NCI-H2196 (cell line): ENCODE measurements around the gene ZNF888.
A peak's percentile ranks its signal among the peaks of the same experiment; 100 is the strongest.
"Not testable (repeated sequence)": the region's sequence is repeated elsewhere in the genome, so short reads cannot be mapped to it uniquely, and the experiment has no call there.

Experiments
- DNase-seq: peaks from one replicate; lab custom pipeline; 2025; ENCODE audit not compliant: unreplicated experiment; lab: John Stamatoyannopoulos, UW

Gene ZNF888

GRCh38 chr19:52880895-52881389 is 42.3 kb downstream of the ZNF888 start:
- DNase-seq, result no peak

DNA sequence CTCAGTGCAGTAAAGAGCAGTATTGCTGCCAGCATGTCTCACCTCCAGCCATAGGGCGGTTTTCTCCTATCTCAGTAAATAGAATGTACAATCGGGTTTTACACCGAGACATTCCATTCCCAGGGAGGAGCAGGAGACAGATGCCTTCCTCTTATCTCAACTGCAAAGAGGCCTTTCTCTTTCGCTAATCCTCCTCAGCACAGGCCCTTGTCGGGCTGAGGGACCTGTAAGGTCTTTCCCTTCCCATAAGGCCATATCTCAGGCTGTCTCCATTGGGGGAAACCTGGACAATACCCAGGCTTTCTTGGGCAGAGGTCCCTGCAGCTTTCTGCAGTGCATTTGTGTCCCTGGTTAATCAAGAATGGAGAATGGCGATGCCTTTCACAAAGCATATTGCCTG is 50.2 kb downstream of the ZNF888 start:
- not testable (repeated sequence) for DNase-seq

DNA sequence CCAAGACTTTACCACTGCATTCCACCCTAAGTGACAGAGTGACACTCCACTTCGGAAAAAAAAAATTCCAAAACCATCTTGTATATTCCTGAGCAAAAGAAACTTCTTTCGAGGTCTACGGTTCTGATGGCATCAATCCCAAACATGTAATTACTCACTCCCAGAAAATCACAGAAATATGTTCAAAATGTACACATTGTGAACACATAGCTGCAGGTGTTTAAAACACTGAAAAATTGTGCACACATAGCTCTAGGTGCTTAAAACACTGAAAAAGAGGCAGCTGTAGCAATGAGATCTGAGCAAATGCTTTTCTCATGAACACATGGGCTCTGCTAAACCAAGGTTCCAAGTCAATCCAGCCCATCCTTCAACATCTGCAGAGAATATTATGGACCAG is 51.8 kb downstream of the ZNF888 start:
- no peak for DNase-seq

GRCh38 chr19:52868031-52868430 is 55.2 kb downstream of the ZNF888 start:
- DNase-seq, result not testable (repeated sequence)

DNA sequence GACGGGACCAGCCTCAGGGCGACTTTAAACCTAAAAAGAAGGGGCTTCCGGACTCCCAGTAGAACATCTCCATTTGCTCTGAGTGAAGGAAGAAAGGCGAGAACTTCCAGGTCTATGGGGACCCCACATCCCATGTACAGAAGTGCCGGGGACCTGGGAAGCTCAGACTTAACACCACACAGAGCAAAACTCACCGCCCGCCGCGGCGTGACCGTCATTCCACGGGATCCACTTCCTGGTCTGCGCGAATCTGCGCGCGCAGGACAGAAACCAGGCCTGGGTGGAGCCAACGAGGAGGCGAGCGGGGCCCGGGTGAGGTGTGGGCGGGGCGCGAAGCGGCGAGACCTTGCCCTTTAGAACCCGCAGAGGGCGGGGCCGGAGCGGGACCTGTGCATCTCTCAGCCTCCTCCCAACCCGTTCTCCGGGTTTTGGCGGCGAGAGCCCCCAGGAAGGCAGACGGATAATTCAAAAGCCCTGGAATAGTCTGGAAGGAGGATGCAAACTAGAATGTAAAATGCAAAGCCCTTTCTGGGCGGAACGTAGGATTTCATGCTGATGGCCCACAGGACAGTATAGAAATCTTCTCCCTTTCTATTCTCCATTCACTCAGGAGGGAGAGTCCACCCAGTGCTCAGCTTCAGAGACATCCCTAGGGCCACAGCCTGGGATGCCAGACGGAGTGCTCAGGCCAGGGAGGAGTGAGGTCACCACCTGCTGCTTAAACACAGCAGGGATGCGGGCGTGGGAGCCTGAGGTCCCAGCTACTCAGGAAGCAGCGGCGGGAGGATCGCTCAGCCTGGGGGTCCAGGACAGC is 65.6 kb downstream of the ZNF888 start, which contains the start of gene ZNF468:
Gene ZNF468, minus strand, starts transcription at position 242 of the 814 bp plus-strand sequence. CDS start 3,347 bp downstream, outside the sequence.
- DNase-seq, result peak; percentile 58

DNA sequence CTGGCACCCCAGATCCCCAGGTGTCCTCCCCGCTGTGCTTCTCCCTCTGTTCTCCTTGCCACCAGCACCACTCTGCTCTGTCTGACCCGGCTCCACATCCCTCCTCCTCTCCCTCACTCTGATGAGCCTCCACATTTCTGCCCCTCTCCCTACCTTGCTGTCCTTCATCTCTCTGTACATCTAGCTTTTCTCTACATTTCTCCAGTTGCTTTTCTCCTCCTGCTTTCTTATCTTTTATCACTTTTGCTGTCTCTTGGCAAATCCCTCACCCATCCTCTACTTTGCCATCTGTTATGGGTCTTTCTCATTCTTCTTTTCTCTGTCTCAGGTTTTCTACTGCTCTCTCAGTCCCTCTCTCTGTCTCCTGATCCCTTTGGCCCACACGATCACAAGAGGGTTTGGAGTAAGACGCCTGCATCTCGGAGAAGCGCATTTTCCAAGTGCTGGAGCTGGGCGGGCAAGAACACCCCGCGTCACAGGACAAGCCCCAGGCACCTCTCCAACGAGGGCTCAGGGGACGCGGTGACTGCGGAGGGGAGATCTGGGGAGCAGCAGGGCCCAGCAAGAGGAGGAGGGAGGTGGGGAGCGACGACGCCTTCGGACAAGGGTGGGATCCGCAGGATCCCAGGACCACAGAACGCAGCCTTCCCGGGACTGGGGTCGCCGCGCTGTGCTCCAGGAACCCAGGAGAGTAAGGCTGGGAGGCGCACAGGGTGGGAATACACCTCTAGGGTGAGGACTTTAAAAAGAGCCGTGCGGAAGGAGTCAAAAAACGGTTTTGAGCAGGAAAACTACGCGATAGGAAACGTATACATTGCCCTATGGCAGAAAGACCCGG is 66.5 kb downstream of the ZNF888 start:
- not testable (repeated sequence) for DNase-seq
